Endothelial cell of umbilical vein (primary cell): Measurements from ENCODE around the gene NAA16.

Source experiments
- CTCF ChIP-seq, 2 donors: IDR thresholded peaks; 1 replicate in 1 of 2; 2 replicates in 1 of 2; pipeline ENCODE4 v1.5.1; 2011; ENCODE audit warnings: low read length in 2 of 2, mild to moderate bottlenecking in 2 of 2, moderate library complexity in 2 of 2, control low read depth in 1 of 2, inconsistent platforms in 1 of 2, low read depth in 1 of 2; ENCODE audit not compliant: insufficient read depth in 1 of 2; ENCODE audit errors: extremely low read depth in 1 of 2
- EZH2 ChIP-seq: IDR thresholded peaks from 2 replicates; pipeline ENCODE4 v1.6.1; 2012; ENCODE audit warnings: borderline replicate concordance, low read depth, mild to moderate bottlenecking, moderate library complexity, low read length, inconsistent platforms; ENCODE audit not compliant: severe bottlenecking
- FOS ChIP-seq: IDR thresholded peaks from 2 replicates; pipeline ENCODE4 v1.6.1; 2011; ENCODE audit warnings: mild to moderate bottlenecking, low read length, moderate library complexity, borderline replicate concordance; ENCODE audit not compliant: insufficient read depth
- JUN ChIP-seq: IDR thresholded peaks from 2 replicates; pipeline ENCODE4 v1.6.1; 2011; ENCODE audit warnings: borderline replicate concordance, low read depth; ENCODE audit not compliant: insufficient read length, insufficient read depth
- MAX ChIP-seq: IDR thresholded peaks from 2 replicates; pipeline ENCODE4 v1.6.1; 2011; ENCODE audit not compliant: insufficient read depth, insufficient read length
- POLR2AphosphoS5 ChIP-seq: IDR thresholded peaks from 2 replicates; pipeline ENCODE4 v1.6.1; 2012; ENCODE audit warnings: low read depth, mild to moderate bottlenecking, control low read depth, low read length, moderate library complexity; ENCODE audit not compliant: insufficient read depth

GRCh38 chr13:41268764-41269163 is 42.3 kb upstream of the NAA16 start:
- no peak for TF ChIP-seq FOS
- no peak for TF ChIP-seq CTCF (IDR thresholded peaks at IDR 0.05; ENCODE audit: extremely low read depth in 1 of 2, insufficient read depth in 1 of 2, low read depth in 1 of 2, low read length in 2 of 2)
- TF ChIP-seq EZH2 = no peak
- TF ChIP-seq POLR2AphosphoS5 = no peak
- no peak for TF ChIP-seq MAX
- TF ChIP-seq JUN = no peak
